WTC11 (cell line): ENCODE results near the gene AZIN2. TPM values are rescaled to one million over a fixed set of nuclear protein-coding genes. Genes with fewer than 3 reads are reported as not detected.

Experiments
- ATAC-seq: fragments of 200-7000 bp; cut with Tn5 transposase; 2 replicates; pipeline ENCODE4 v1.10.0; 2021; ENCODE audit warnings: mild to moderate bottlenecking, moderate library complexity
- CTCF ChIA-PET: fragments of 300-600 bp; sonication (Branson Sonifier 250); formaldehyde crosslinking; loops from one replicate; lab custom pipeline; 2021; ENCODE audit warnings: antibody characterized with exemption; lab: Charles Lee
- POLR2A ChIA-PET: fragments of 350-600 bp; sonication (Branson Sonifier 250); formaldehyde crosslinking; loops from one replicate; lab custom pipeline; 2021; ENCODE audit warnings: antibody characterized with exemption; lab: Charles Lee
- DNase-seq: peaks from one replicate; pipeline ENCODE4 v3.0.0; 2021; ENCODE audit warnings: low spot score
- H3K27ac Mint-ChIP-seq: 2 replicates; pipeline ENCODE4 v1.8.0; 2021; ENCODE audit warnings: mixed read lengths
- H3K27me3 Mint-ChIP-seq: 2 replicates; pipeline ENCODE4 v1.8.0; 2021; ENCODE audit warnings: low read depth, mild to moderate bottlenecking, moderate library complexity, mixed read lengths
- H3K36me3 Mint-ChIP-seq: 2 replicates; pipeline ENCODE4 v1.8.0; 2021; ENCODE audit warnings: mixed read lengths
- H3K4me1 Mint-ChIP-seq: 2 replicates; pipeline ENCODE4 v1.8.0; 2022; ENCODE audit warnings: mixed read lengths
- H3K4me3 Mint-ChIP-seq: 2 replicates; pipeline ENCODE4 v1.8.0; 2021; ENCODE audit warnings: mild to moderate bottlenecking, moderate library complexity, mixed read lengths
- H3K9me3 Mint-ChIP-seq: 2 replicates; pipeline ENCODE4 v1.8.0; 2021; ENCODE audit warnings: mixed read lengths
- AR ChIP-seq: fragments of 250-450 bp; sonication (Bioruptor Pico); IDR thresholded peaks from 2 replicates; pipeline ENCODE4 v1.9.0; 2021; ENCODE audit warnings: mild to moderate bottlenecking
- CBFB ChIP-seq: sonication (generic); formaldehyde crosslinking; IDR thresholded peaks from 2 replicates; pipeline ENCODE4 v1.8.1; 2022; ENCODE audit warnings: mild to moderate bottlenecking, low read depth, missing genetic modification reagents
- CDX4 ChIP-seq: fragments of 250-450 bp; sonication (Bioruptor Pico); IDR thresholded peaks from 2 replicates; pipeline ENCODE4 v1.9.0; 2021; ENCODE audit warnings: moderate library complexity, mild to moderate bottlenecking, inconsistent platforms, borderline replicate concordance
- E2F5 ChIP-seq: sonication (generic); formaldehyde crosslinking; IDR thresholded peaks from 2 replicates; pipeline ENCODE4 v1.8.1; 2022; ENCODE audit warnings: mild to moderate bottlenecking, moderate library complexity, missing genetic modification reagents
- EMX1 ChIP-seq: fragments of 250-450 bp; sonication (Bioruptor Pico); IDR thresholded peaks from 2 replicates; pipeline ENCODE4 v1.8.0; 2021; ENCODE audit warnings: mild to moderate bottlenecking
- FOXJ3 ChIP-seq: sonication (generic); formaldehyde crosslinking; IDR thresholded peaks from 2 replicates; pipeline ENCODE4 v1.9.0; 2021; ENCODE audit warnings: missing genetic modification reagents, mild to moderate bottlenecking, borderline replicate concordance
- FOXK1 ChIP-seq: sonication (generic); formaldehyde crosslinking; IDR thresholded peaks from 2 replicates; pipeline ENCODE4 v1.8.0; 2022; ENCODE audit warnings: mild to moderate bottlenecking, moderate library complexity, missing genetic modification reagents
- HMGA2 ChIP-seq: fragments of 250-450 bp; sonication (Bioruptor Pico); IDR thresholded peaks from 2 replicates; pipeline ENCODE4 v1.4.0; 2021; ENCODE audit warnings: mild to moderate bottlenecking, moderate library complexity
- IRF1 ChIP-seq: sonication (generic); formaldehyde crosslinking; IDR thresholded peaks from 2 replicates; pipeline ENCODE4 v1.8.0; 2023; ENCODE audit warnings: missing genetic modification reagents
- JAZF1 ChIP-seq: fragments of 250-450 bp; sonication (Bioruptor Pico); IDR thresholded peaks from 2 replicates; pipeline ENCODE4 v1.9.0; 2021; ENCODE audit warnings: moderate library complexity, mild to moderate bottlenecking, inconsistent platforms
- KAT7 ChIP-seq: sonication (generic); formaldehyde crosslinking; IDR thresholded peaks from 2 replicates; pipeline ENCODE4 v1.8.1; 2023; ENCODE audit warnings: missing genetic modification reagents, mild to moderate bottlenecking, borderline replicate concordance
- NFATC4 ChIP-seq: fragments of 250-450 bp; sonication (Bioruptor Pico); IDR thresholded peaks from 2 replicates; pipeline ENCODE4 v1.9.0; 2021; ENCODE audit warnings: mild to moderate bottlenecking
- NFE2L1 ChIP-seq: sonication (generic); formaldehyde crosslinking; IDR thresholded peaks from 2 replicates; pipeline ENCODE4 v1.8.1; 2023; ENCODE audit warnings: missing genetic modification reagents
- NFYB ChIP-seq: sonication (generic); formaldehyde crosslinking; conservative IDR thresholded peaks from 2 replicates; pipeline ENCODE4 v1.8.0; 2022; ENCODE audit warnings: low read depth, missing genetic modification reagents
- PRDM15 ChIP-seq: sonication (generic); formaldehyde crosslinking; IDR thresholded peaks from 2 replicates; pipeline ENCODE4 v1.8.0; 2022; ENCODE audit warnings: missing genetic modification reagents
- PREB ChIP-seq: sonication (generic); formaldehyde crosslinking; IDR thresholded peaks from 2 replicates; pipeline ENCODE4 v1.8.1; 2022; ENCODE audit warnings: mild to moderate bottlenecking, missing genetic modification reagents, moderate library complexity, borderline replicate concordance
- PRRX2 ChIP-seq: fragments of 250-450 bp; sonication (Bioruptor Pico); IDR thresholded peaks from 2 replicates; pipeline ENCODE4 v1.8.0; 2021; ENCODE audit warnings: mild to moderate bottlenecking
- SP1 ChIP-seq: sonication (generic); formaldehyde crosslinking; conservative IDR thresholded peaks from 2 replicates; pipeline ENCODE4 v1.8.1; 2022; ENCODE audit warnings: missing genetic modification reagents
- TEAD4 ChIP-seq: sonication (generic); formaldehyde crosslinking; IDR thresholded peaks from 2 replicates; pipeline ENCODE4 v1.8.0; 2022; ENCODE audit warnings: mild to moderate bottlenecking, missing genetic modification reagents
- ZBTB21 ChIP-seq: sonication (generic); formaldehyde crosslinking; IDR thresholded peaks from 2 replicates; pipeline ENCODE4 v1.8.1; 2023; ENCODE audit warnings: mild to moderate bottlenecking, missing genetic modification reagents, borderline replicate concordance
- ZMAT4 ChIP-seq: fragments of 250-450 bp; sonication (Bioruptor Pico); IDR thresholded peaks from 2 replicates; pipeline ENCODE4 v1.9.0; 2021; ENCODE audit warnings: mild to moderate bottlenecking
- ZNF232 ChIP-seq: sonication (generic); formaldehyde crosslinking; IDR thresholded peaks from 2 replicates; pipeline ENCODE4 v1.8.0; 2022; ENCODE audit warnings: mild to moderate bottlenecking, missing genetic modification reagents
- ZNF317 ChIP-seq: sonication (generic); formaldehyde crosslinking; IDR thresholded peaks from 2 replicates; pipeline ENCODE4 v1.8.1; 2023; ENCODE audit warnings: low read depth, mild to moderate bottlenecking, moderate library complexity, missing genetic modification reagents, borderline replicate concordance
- ZNF396 ChIP-seq: fragments of 250-450 bp; sonication (Bioruptor Pico); IDR thresholded peaks from 2 replicates; pipeline ENCODE4 v1.8.0; 2021; ENCODE audit warnings: mild to moderate bottlenecking, moderate library complexity, borderline replicate concordance
- ZNF423 ChIP-seq: fragments of 250-450 bp; sonication (Bioruptor Pico); IDR thresholded peaks from 2 replicates; pipeline ENCODE4 v2.1.2; 2022; ENCODE audit warnings: mild to moderate bottlenecking, moderate library complexity
- total RNA-seq: library from RNA; stranded (reverse); gene quantifications from 3 replicates; pipeline ENCODE4 v1.2.3, GENCODE V29; 2021

Gene AZIN2
- total RNA-seq, 1 experiment from 2014 or later = 1.7 TPM

- no peak for TF ChIP-seq PREB (CRISPR knock-in tag)
- TF ChIP-seq HMGA2 (CRISPR knock-in tag) = no peak
- no peak for TF ChIP-seq SP1 (CRISPR knock-in tag)
- no peak for TF ChIP-seq ZMAT4 (CRISPR knock-in tag)
- TF ChIP-seq CDX4 = no peak
- TF ChIP-seq FOXK1 (CRISPR knock-in tag) = no peak
- TF ChIP-seq ZNF317 = no peak
- TF ChIP-seq AR (CRISPR knock-in tag) = no peak
- TF ChIP-seq, all 79 proteins: peak for 0
These were observed 41.1 kb upstream of the AZIN2 start (continued) for GRCh38 chr1:33039840-33040239.

- POLR2A ChIA-PET = interaction anchor here (2.1 kb wide), 1 partner anchor 76 kb away, joined by 4 read pairs; no protein-coding TSS in a partner anchor
- H3K4me3 Mint-ChIP-seq = no peak overlapping the region
These were observed 39.9 kb upstream of the AZIN2 start for GRCh38 chr1:33041026-33041425.

GRCh38 chr1:33042831-33043230, 38.1 kb upstream of the AZIN2 start:
- TF ChIP-seq KAT7 (no peak), PRDM15 (no peak), PRRX2 (CRISPR knock-in tag) (no peak), FOXK1 (CRISPR knock-in tag) (no peak), EMX1 (CRISPR knock-in tag) (no peak), NFE2L1 (CRISPR knock-in tag) (no peak), CBFB (no peak), ZNF423 (CRISPR knock-in tag) (no peak), NFYB (CRISPR knock-in tag) (no peak), TEAD4 (CRISPR knock-in tag) (no peak), ZBTB21 (no peak), JAZF1 (CRISPR knock-in tag) (no peak), IRF1 (no peak), ZNF232 (CRISPR knock-in tag) (no peak)
- peaks cover 14% of the 10 kb centered on the region for H3K27me3 Mint-ChIP-seq
- no peaks in the 10 kb centered on the region for H3K36me3 Mint-ChIP-seq
- no peak overlapping the region for H3K4me3 Mint-ChIP-seq
- H3K9me3 Mint-ChIP-seq = peaks cover 9% of the 10 kb centered on the region; the same call in 1 of the 2 replicates
- CTCF ChIA-PET = interaction anchor here (0.6 kb wide), 1 partner anchor 13 kb away, joined by 3 read pairs; no protein-coding TSS in a partner anchor
- no peak overlapping the region for H3K27ac Mint-ChIP-seq
- POLR2A ChIA-PET = no interaction called here
- ATAC-seq (no peak), DNase-seq (no peak)
- H3K4me1 Mint-ChIP-seq = peaks cover 12% of the 10 kb centered on the region

More at GRCh38 chr1:33041026-33041425, 39.9 kb upstream of the AZIN2 start:
- CTCF ChIA-PET = interaction anchor here (0.7 kb wide), 1 partner anchor 49 kb away, joined by 3 read pairs; no protein-coding TSS in a partner anchor
- Mint-ChIP-seq H3K4me1 (peaks cover 14% of the 10 kb centered on the region), H3K27ac (no peak overlapping the region), H3K9me3 (peaks cover 5% of the 10 kb centered on the region), H3K27me3 (peaks cover 23% of the 10 kb centered on the region), H3K36me3 (peaks cover 4% of the 10 kb centered on the region)
- DNase-seq = no peak
- TF ChIP-seq NFATC4 (CRISPR knock-in tag) (no peak), E2F5 (CRISPR knock-in tag) (no peak), FOXJ3 (CRISPR knock-in tag) (no peak), ZNF396 (CRISPR knock-in tag) (no peak)
- ATAC-seq = no peak
